ENCODE data around the gene GRIN1. TPM values are rescaled to one million over a fixed set of nuclear protein-coding genes. Genes with fewer than 3 reads are reported as not detected.

GRIN1 gene
- total and polyA plus RNA-seq, 7 experiments from 2014 or later: not detected

GRCh38 chr9:137182836-137183235 is 43.9 kb downstream of the GRIN1 start:
- peaks cover 14 to 35% (median 19%) of the 10 kb centered on the region in 7 donors for H3K4me1 Mint-ChIP-seq
- CTCF ChIA-PET: no interaction called here
- H3K36me3 Mint-ChIP-seq: peaks cover 0 to 12% (median 4%) of the 10 kb centered on the region in 5 donors
- H3K4me3 ChIP-seq (ENCODE audit: low read length): no peak overlapping the region
- H3K4me3 Mint-ChIP-seq: peak overlapping the region in 1 of 10 donors; percentile 9
- POLR2A ChIA-PET: no interaction called here
- no peaks in the 10 kb centered on the region for H3K9me3 Mint-ChIP-seq
- peaks cover 16 to 19% of the 10 kb centered on the region in 2 donors for H3K4me1 ChIP-seq (ENCODE audit: control insufficient read depth in 2 of 2, insufficient read depth in 2 of 2, low read length in 2 of 2)
- no peaks in the 10 kb centered on the region for H3K27me3 Mint-ChIP-seq
- intact Hi-C loops (cut with micrococcal nuclease): no loop called here
- ATAC-seq (no peak), DNase-seq (no peak)
- no peak overlapping the region for H3K27ac Mint-ChIP-seq
- peaks cover 0 to 93% (median 14%) of the 10 kb centered on the region in 3 experiments for H3K36me3 ChIP-seq (ENCODE audit: control insufficient read depth in 2 of 3, insufficient read depth in 3 of 3, low read length in 3 of 3)
- H3K27ac ChIP-seq (ENCODE audit: low read depth, low read length): no peak overlapping the region
- no peaks in the 10 kb centered on the region for H3K9me3 ChIP-seq (ENCODE audit: control insufficient read depth in 2 of 3, low read length in 3 of 3)
- H3K27me3 ChIP-seq (ENCODE audit: control insufficient read depth in 2 of 2, insufficient read depth in 2 of 2, low read length in 2 of 2): no peaks in the 10 kb centered on the region

- intact Hi-C loops (cut with micrococcal nuclease): no loop called here
- ChIA-PET POLR2A (interaction anchor here (1.0 kb wide), 1 partner anchor 7 kb away, joined by 3 read pairs; no protein-coding TSS in a partner anchor), CTCF (no interaction called here)
- no peak overlapping the region for H3K4me3 ChIP-seq (ENCODE audit: low read length)
- Mint-ChIP-seq H3K36me3 (peaks cover 0 to 12% (median 4%) of the 10 kb centered on the region in 5 donors), H3K27me3 (no peaks in the 10 kb centered on the region), H3K4me1 (peaks cover 14 to 43% (median 22%) of the 10 kb centered on the region in 7 donors), H3K27ac (peak overlapping the region in 2 of 9 donors; percentile 5 to 8), H3K9me3 (peaks cover 0 to 2% (median 0%) of the 10 kb centered on the region in 11 donors), H3K4me3 (peak overlapping the region in 5 of 10 donors; percentile 12 to 68 (median 34))
- peaks cover 17 to 23% of the 10 kb centered on the region in 2 donors for H3K4me1 ChIP-seq (ENCODE audit: control insufficient read depth in 2 of 2, insufficient read depth in 2 of 2, low read length in 2 of 2)
- no peaks in the 10 kb centered on the region for H3K9me3 ChIP-seq (ENCODE audit: control insufficient read depth in 2 of 3, low read length in 3 of 3)
- ATAC-seq (no peak), DNase-seq (no peak)
- no peaks in the 10 kb centered on the region for H3K27me3 ChIP-seq (ENCODE audit: control insufficient read depth in 2 of 2, insufficient read depth in 2 of 2, low read length in 2 of 2)
- H3K27ac ChIP-seq (ENCODE audit: low read depth, low read length): no peak overlapping the region
- peaks cover 0 to 89% (median 14%) of the 10 kb centered on the region in 3 experiments for H3K36me3 ChIP-seq (ENCODE audit: control insufficient read depth in 2 of 3, insufficient read depth in 3 of 3, low read length in 3 of 3)
Observed at GRCh38 chr9:137183980-137184595, 45.1 kb downstream of the GRIN1 start.

GRCh38 chr9:137184881-137185660 is 46.1 kb downstream of the GRIN1 start:
- DNase-seq (no peak), ATAC-seq (no peak)
- CTCF ChIA-PET: no interaction called here
- Histone ChIP-seq H3K9me3 (ENCODE audit: control insufficient read depth in 2 of 3, low read length in 3 of 3) (no peaks in the 10 kb centered on the region), H3K4me1 (ENCODE audit: control insufficient read depth in 2 of 2, insufficient read depth in 2 of 2, low read length in 2 of 2) (peaks cover 27 to 32% of the 10 kb centered on the region in 2 donors), H3K27me3 (ENCODE audit: control insufficient read depth in 2 of 2, insufficient read depth in 2 of 2, low read length in 2 of 2) (no peaks in the 10 kb centered on the region), H3K36me3 (ENCODE audit: control insufficient read depth in 2 of 3, insufficient read depth in 3 of 3, low read length in 3 of 3) (peaks cover 0 to 85% (median 11%) of the 10 kb centered on the region in 3 experiments), H3K27ac (ENCODE audit: low read depth, low read length) (no peak overlapping the region), H3K4me3 (ENCODE audit: low read length) (no peak overlapping the region)
- Mint-ChIP-seq H3K4me3 (peak overlapping the region in 2 of 10 donors; percentile 29 to 68), H3K27me3 (no peaks in the 10 kb centered on the region), H3K36me3 (peaks cover 0 to 12% (median 4%) of the 10 kb centered on the region in 5 donors), H3K27ac (no peak overlapping the region), H3K9me3 (peaks cover 0 to 2% (median 0%) of the 10 kb centered on the region in 11 donors), H3K4me1 (peaks cover 14 to 53% (median 28%) of the 10 kb centered on the region in 7 donors)
- POLR2A ChIA-PET: interaction anchor here (1.0 to 10.4 kb wide), 2 partner anchors 8 to 19 kb away, joined by 3 to 136 read pairs; partner anchors contain the start of genes NDOR1, TMEM203 and TPRN
- intact Hi-C loops (cut with micrococcal nuclease): no loop called here

- no peaks in the 10 kb centered on the region for H3K9me3 ChIP-seq (ENCODE audit: control insufficient read depth in 2 of 3, low read length in 3 of 3)
- intact Hi-C loops (cut with micrococcal nuclease): no loop called here
- CTCF ChIA-PET: interaction anchor here (1.6 kb wide), 1 partner anchor 41 kb away, joined by 3 read pairs; the partner anchor contains the start of gene RNF224
- peak overlapping the region in 3 of 10 donors; percentile 38 to 92 (median 48) for H3K4me3 Mint-ChIP-seq
- no peak for ATAC-seq
- peaks cover 0 to 2% (median 0%) of the 10 kb centered on the region in 11 donors for H3K9me3 Mint-ChIP-seq
- peaks cover 0 to 12% (median 6%) of the 10 kb centered on the region in 5 donors for H3K36me3 Mint-ChIP-seq
- H3K4me1 Mint-ChIP-seq: peaks cover 14 to 59% (median 32%) of the 10 kb centered on the region in 7 donors
- no peaks in the 10 kb centered on the region for H3K27me3 Mint-ChIP-seq
- POLR2A ChIA-PET: interaction anchor here (10.4 kb wide), 1 partner anchor 19 kb away, joined by 136 read pairs; the partner anchor contains the start of genes NDOR1, TMEM203 and TPRN
- peaks cover 30 to 32% of the 10 kb centered on the region in 2 donors for H3K4me1 ChIP-seq (ENCODE audit: control insufficient read depth in 2 of 2, insufficient read depth in 2 of 2, low read length in 2 of 2)
- H3K27me3 ChIP-seq (ENCODE audit: control insufficient read depth in 2 of 2, insufficient read depth in 2 of 2, low read length in 2 of 2): no peaks in the 10 kb centered on the region
- H3K27ac Mint-ChIP-seq: peak overlapping the region in 1 of 9 donors; percentile 39
- H3K4me3 ChIP-seq (ENCODE audit: low read length): no peak overlapping the region
- H3K27ac ChIP-seq (ENCODE audit: low read depth, low read length): no peak overlapping the region
- peaks cover 0 to 85% (median 11%) of the 10 kb centered on the region in 3 experiments for H3K36me3 ChIP-seq (ENCODE audit: control insufficient read depth in 2 of 3, insufficient read depth in 3 of 3, low read length in 3 of 3)
- no peak for DNase-seq
Observed at GRCh38 chr9:137185921-137186320, 47.0 kb downstream of the GRIN1 start.

DNA sequence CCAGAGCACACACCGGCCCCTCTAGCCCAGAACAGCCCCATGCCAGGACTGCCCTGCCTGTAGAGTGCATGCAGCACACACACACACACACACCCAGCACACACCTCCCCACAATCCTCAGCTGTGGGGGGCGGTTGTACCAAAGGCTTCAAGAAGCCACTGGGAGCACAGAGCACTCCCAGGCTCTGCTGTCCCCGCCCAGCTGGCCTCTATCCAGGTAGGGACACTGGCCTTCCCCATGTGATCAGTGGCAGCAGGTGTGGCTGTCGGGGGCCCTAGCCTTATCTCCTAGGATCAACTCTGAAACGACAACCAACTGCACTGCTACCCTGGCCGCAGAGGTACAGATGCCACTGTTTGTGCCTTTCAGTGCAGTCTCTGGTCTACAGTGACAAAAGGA is 47.4 kb downstream of the GRIN1 start:
- ATAC-seq: no peak
- peaks cover 0 to 85% (median 11%) of the 10 kb centered on the region in 3 experiments for H3K36me3 ChIP-seq (ENCODE audit: control insufficient read depth in 2 of 3, insufficient read depth in 3 of 3, low read length in 3 of 3)
- no peaks in the 10 kb centered on the region for H3K9me3 ChIP-seq (ENCODE audit: control insufficient read depth in 2 of 3, low read length in 3 of 3)
- Mint-ChIP-seq H3K4me3 (peak overlapping the region; percentile 57 to 96 (median 92)), H3K9me3 (peaks cover 0 to 2% (median 0%) of the 10 kb centered on the region in 11 donors), H3K36me3 (peaks cover 0 to 12% (median 6%) of the 10 kb centered on the region in 5 donors), H3K4me1 (peaks cover 14 to 61% (median 32%) of the 10 kb centered on the region in 7 donors), H3K27ac (peak overlapping the region in 4 of 9 donors; percentile 32 to 62 (median 48)), H3K27me3 (no peaks in the 10 kb centered on the region)
- no peak for DNase-seq
- CTCF ChIA-PET: interaction anchor here (1.6 kb wide), 1 partner anchor 40 kb away, joined by 3 read pairs; the partner anchor contains the start of gene RNF224
- no peak overlapping the region for H3K4me3 ChIP-seq (ENCODE audit: low read length)
- intact Hi-C loops (cut with micrococcal nuclease): no loop called here
- no peaks in the 10 kb centered on the region for H3K27me3 ChIP-seq (ENCODE audit: control insufficient read depth in 2 of 2, insufficient read depth in 2 of 2, low read length in 2 of 2)
- POLR2A ChIA-PET: interaction anchor here (1.0 to 10.4 kb wide), 4 partner anchors 18 to 57 kb away, joined by 3 to 136 read pairs (median 14); partner anchors contain the start of genes NDOR1, TMEM203, TPRN and TUBB4B
- H3K4me1 ChIP-seq (ENCODE audit: control insufficient read depth in 2 of 2, insufficient read depth in 2 of 2, low read length in 2 of 2): peaks cover 30 to 32% of the 10 kb centered on the region in 2 donors
- no peak overlapping the region for H3K27ac ChIP-seq (ENCODE audit: low read depth, low read length)

- peaks cover 0 to 76% (median 11%) of the 10 kb centered on the region in 3 experiments for H3K36me3 ChIP-seq (ENCODE audit: control insufficient read depth in 2 of 3, insufficient read depth in 3 of 3, low read length in 3 of 3)
Observed at GRCh38 chr9:137187386-137187785, 48.4 kb downstream of the GRIN1 start.

More at GRCh38 chr9:137187386-137187785, 48.4 kb downstream of the GRIN1 start:
- peak overlapping the region; percentile 90 to 96 (median 92) for H3K4me3 Mint-ChIP-seq
- Histone ChIP-seq H3K27ac (ENCODE audit: low read depth, low read length) (peak overlapping the region; percentile 99), H3K4me3 (ENCODE audit: low read length) (peak overlapping the region; percentile 98), H3K4me1 (ENCODE audit: control insufficient read depth in 2 of 2, insufficient read depth in 2 of 2, low read length in 2 of 2) (peaks cover 30 to 32% of the 10 kb centered on the region in 2 donors), H3K27me3 (ENCODE audit: control insufficient read depth in 2 of 2, insufficient read depth in 2 of 2, low read length in 2 of 2) (no peaks in the 10 kb centered on the region), H3K9me3 (ENCODE audit: control insufficient read depth in 2 of 3, low read length in 3 of 3) (no peaks in the 10 kb centered on the region)
- no peaks in the 10 kb centered on the region for H3K27me3 Mint-ChIP-seq
- intact Hi-C loops (cut with micrococcal nuclease): no loop called here
- DNase-seq (no peak), ATAC-seq (no peak)
- ChIA-PET CTCF (interaction anchor here (0.6 to 1.6 kb wide), 2 partner anchors 39 to 141 kb away, joined by 3 to 4 read pairs; partner anchors contain the start of genes NPDC1 and RNF224), POLR2A (interaction anchor here (0.9 to 10.4 kb wide), 12 partner anchors 8 to 101 kb away, joined by 3 to 136 read pairs (median 6); partner anchors contain the start of genes CYSRT1, MAN1B1, NDOR1 and NELFB)
- H3K27ac Mint-ChIP-seq: peak overlapping the region; percentile 85 to 94 (median 93)
- peaks cover 0 to 7% (median 6%) of the 10 kb centered on the region in 5 donors for H3K36me3 Mint-ChIP-seq
- peaks cover 0 to 2% (median 0%) of the 10 kb centered on the region in 11 donors for H3K9me3 Mint-ChIP-seq
- H3K4me1 Mint-ChIP-seq: peaks cover 14 to 61% (median 32%) of the 10 kb centered on the region in 7 donors
